Testis (tissue), 3 donors: Measurements from ENCODE around the gene CDK11B. TPM values are rescaled to one million over a fixed set of nuclear protein-coding genes. Genes with fewer than 3 reads are reported as not detected.

Experiments used
- DNase-seq: peaks from one replicate; pipeline ENCODE4 v3.0.0-alpha.2; 2019
- H3K27ac ChIP-seq, 2 donors: fragments of 200-600 bp; sonication (generic); one replicate each; pipeline ENCODE4 v1.5.1; 2019
- H3K27me3 ChIP-seq: fragments of 200-600 bp; sonication (generic); one replicate; pipeline ENCODE4 v1.5.1; 2019
- H3K36me3 ChIP-seq: fragments of 200-600 bp; sonication (generic); one replicate; pipeline ENCODE4 v1.5.1; 2017; ENCODE audit warnings: low read depth; ENCODE audit errors: missing control alignments
- H3K4me1 ChIP-seq: fragments of 200-600 bp; sonication (generic); one replicate; pipeline ENCODE4 v1.5.1; 2019
- H3K4me3 ChIP-seq, 2 donors: fragments of 200-600 bp; sonication (generic); one replicate each; pipeline ENCODE4 v1.5.1; 2017 to 2019
- H3K9me3 ChIP-seq: fragments of 200-600 bp; sonication (generic); one replicate; pipeline ENCODE4 v1.5.1; 2017
- CTCF ChIP-seq, 3 experiments: fragments of 450-650 bp in 2 of 3; fragments of 200-600 bp in 1 of 3; sonication (generic) in 1 of 3; IDR thresholded peaks; one replicate each; pipeline ENCODE4 v1.5.1; 2016 to 2019; ENCODE audit warnings: antibody characterized with exemption in 3 of 3, mild to moderate bottlenecking in 2 of 3, moderate library complexity in 1 of 3
- POLR2A ChIP-seq: fragments of 450-650 bp; IDR thresholded peaks from one replicate; pipeline ENCODE4 v1.6.1; 2017; ENCODE audit warnings: antibody characterized with exemption, mild to moderate bottlenecking, moderate library complexity
- WGBS, 2 donors: methylation state at CpG; one replicate each; pipeline ENCODE4 v1.1.5; 2018; 5-methylcytosine and 5-hydroxymethylcytosine counted together
- intact Hi-C: fragments of 100-400 bp; cut with DNase I; formaldehyde crosslinking; loops from one replicate; pipeline ENCODE4 v1.15.1; 2023; ENCODE audit warnings: low total_unique reads
- polyA plus RNA-seq: library from polyadenylated mRNA; stranded (reverse); fragments of 350-450 nt; fragmentation: Illumina TruSeq; extraction: RNeasy Lipid Tissue Mini Kit (QIAGEN cat#74804); gene quantifications from one replicate; pipeline ENCODE4 v1.2.3, GENCODE V29; 2014; ENCODE audit warnings: low read depth, low replicate concordance; ENCODE audit not compliant: insufficient read depth
- total RNA-seq, 2 donors: library from RNA; depleted of rRNA; stranded (reverse); fragments of >200 nt; gene quantifications; one replicate each; pipeline ENCODE4 v1.2.3, GENCODE V29; 2016

The CDK11B gene
- total and polyA plus RNA-seq, 3 donors from 2014 or later, result 48.1 to 57.7 (median 56.0) TPM

DNA sequence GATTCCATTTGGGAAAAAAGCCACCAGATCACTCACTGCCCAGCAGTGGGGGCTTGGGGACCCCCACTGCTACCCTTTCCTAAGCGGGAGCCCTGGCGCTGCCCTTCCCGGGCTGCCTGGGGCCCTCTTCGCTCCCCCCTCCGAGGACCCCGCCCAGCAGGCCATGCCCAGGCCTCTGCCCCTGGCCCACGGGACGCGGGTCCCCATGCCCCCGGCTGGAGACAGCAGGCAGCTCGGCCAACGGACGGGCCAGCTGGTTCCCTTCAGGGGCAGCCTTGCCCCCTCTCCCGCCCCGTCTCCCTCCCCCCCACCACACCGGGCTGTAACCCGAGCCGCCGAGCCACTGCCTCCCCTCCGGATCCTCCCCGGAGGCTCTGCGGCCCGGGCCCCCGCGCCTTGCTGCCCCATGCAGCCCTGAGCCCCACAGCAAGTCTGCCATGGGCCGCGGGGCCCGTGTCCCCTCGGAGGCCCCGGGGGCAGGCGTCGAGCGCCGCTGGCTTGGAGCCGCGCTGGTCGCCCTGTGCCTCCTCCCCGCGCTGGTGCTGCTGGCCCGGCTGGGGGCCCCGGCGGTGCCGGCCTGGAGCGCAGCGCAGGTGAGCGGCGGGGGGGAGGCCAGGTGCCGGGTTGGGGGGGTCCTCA lies 26.9 kb downstream of the CDK11B start, which contains the start of gene MMP23B:
Gene MMP23B, plus strand, starts transcription at position 392 of the 639 bp plus-strand sequence. Its CDS starts 46 bp downstream, at position 438.
- DNase-seq, result no peak

GRCh38 chr1:1630965-1631781 lies 27.6 kb downstream of the CDK11B start:
- WGBS, 2 donors, result 36 to 47% methylated on average over 6 to 67 of the region's 79 CpGs
- Histone ChIP-seq H3K27me3 (no peaks in the 10 kb centered on the region), H3K27ac (peak overlapping the region; percentile 75 to 92), H3K36me3 (no peaks in the 10 kb centered on the region), H3K4me1 (peaks cover 3% of the 10 kb centered on the region), H3K4me3 (peak overlapping the region; percentile 36 to 45), H3K9me3 (no peaks in the 10 kb centered on the region)
- intact Hi-C loops, result no loop called here
- peak; percentile 64 for DNase-seq
- no peak for TF ChIP-seq CTCF (IDR thresholded peaks at IDR 0.05)
- no peak for TF ChIP-seq POLR2A

More for the DNA sequence above, 26.9 kb downstream of the CDK11B start, which contains the start of gene MMP23B:
- Histone ChIP-seq H3K27me3 (no peaks in the 10 kb centered on the region), H3K9me3 (no peaks in the 10 kb centered on the region), H3K4me1 (peaks cover 3% of the 10 kb centered on the region), H3K36me3 (no peaks in the 10 kb centered on the region), H3K4me3 (peak within 1 kb of the TSS; percentile 36 to 45), H3K27ac (peak within 1 kb of the TSS; percentile 75 to 92)
- no peak for TF ChIP-seq POLR2A
- no peak for TF ChIP-seq CTCF (IDR thresholded peaks at IDR 0.05)
- WGBS, 2 donors, result 10 to 13% methylated on average over 6 to 36 of the region's 48 CpGs
- intact Hi-C loops, result no loop called here

DNA sequence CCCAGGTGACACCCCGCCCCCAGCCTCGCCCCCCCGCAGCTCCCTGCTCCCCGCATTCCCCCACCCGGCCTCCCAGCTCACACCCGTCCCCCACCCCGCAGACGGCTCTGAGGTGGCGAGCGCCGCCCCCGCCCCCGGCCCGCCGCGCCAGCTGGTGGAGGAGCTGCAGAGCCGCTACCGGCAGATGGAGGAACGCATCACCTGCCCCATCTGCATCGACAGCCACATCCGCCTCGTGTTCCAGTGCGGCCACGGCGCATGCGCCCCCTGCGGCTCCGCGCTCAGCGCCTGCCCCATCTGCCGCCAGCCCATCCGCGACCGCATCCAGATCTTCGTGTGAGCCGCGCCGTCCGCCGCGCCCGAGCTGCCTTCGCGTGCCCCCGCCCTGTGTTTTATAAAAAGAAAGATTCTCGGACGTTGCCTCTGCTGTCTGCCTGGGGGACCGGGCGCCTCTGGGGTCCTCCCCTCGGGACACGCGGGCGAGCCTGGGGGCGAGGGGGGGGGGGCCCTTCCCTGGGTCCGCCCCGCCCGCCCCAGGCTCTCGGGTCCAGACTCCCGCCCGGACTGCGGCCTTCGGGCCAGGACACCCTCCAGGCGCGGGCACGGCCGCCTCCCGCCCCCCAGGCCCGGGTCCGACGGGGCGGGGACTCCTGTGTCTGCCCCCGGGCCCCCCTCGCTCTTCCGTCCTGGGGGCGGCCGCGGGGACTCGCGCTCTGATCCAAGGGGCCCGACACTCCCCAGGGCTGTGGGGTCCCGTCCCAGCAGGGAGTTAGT lies 28.4 kb downstream of the CDK11B start:
- TF ChIP-seq CTCF (IDR thresholded peaks at IDR 0.05) (no peak), POLR2A (no peak)
- H3K27me3 ChIP-seq, result no peaks in the 10 kb centered on the region
- intact Hi-C loops, result no loop called here
- no peaks in the 10 kb centered on the region for H3K9me3 ChIP-seq
- peak overlapping the region; percentile 75 to 92 for H3K27ac ChIP-seq
- no peaks in the 10 kb centered on the region for H3K36me3 ChIP-seq
- DNase-seq, result peak; percentile 75
- peaks cover 3% of the 10 kb centered on the region for H3K4me1 ChIP-seq
- WGBS, 2 donors, result 27 to 46% methylated on average over 36 to 58 of the region's 81 CpGs
- peak overlapping the region; percentile 36 to 45 for H3K4me3 ChIP-seq

- H3K27ac ChIP-seq, result no peak overlapping the region
- peak overlapping the region in 1 of 2 donors; percentile 20 for H3K4me3 ChIP-seq
- H3K4me1 ChIP-seq, result peaks cover 3% of the 10 kb centered on the region
- no peak for TF ChIP-seq POLR2A
- TF ChIP-seq CTCF (IDR thresholded peaks at IDR 0.05), result no peak
- H3K27me3 ChIP-seq, result no peaks in the 10 kb centered on the region
- no peak for DNase-seq
- no peaks in the 10 kb centered on the region for H3K9me3 ChIP-seq
- intact Hi-C loops, result no loop called here
- 61 to 71% methylated on average over 37 to 43 of the region's 48 CpGs for WGBS, 2 donors
- H3K36me3 ChIP-seq, result no peaks in the 10 kb centered on the region
Observed at GRCh38 chr1:1629430-1630190, 29.2 kb downstream of the CDK11B start.
